ENCODE results near the gene ZNF202.
"Not testable (repeated sequence)": the region's sequence is repeated elsewhere in the genome, so short reads cannot be mapped to it uniquely, and the experiment has no call there.

The ZNF202 gene

GRCh38 chr11:123760894-123761293 is 19.4 kb upstream of the ZNF202 start:
- WGBS, result no CpG with 5 or more reads among the region's 1 CpG
- Histone ChIP-seq H3K36me3 (ENCODE audit: insufficient read depth, low read length) (no peaks in the 10 kb centered on the region), H3K9ac (ENCODE audit: low read depth, low read length) (no peak overlapping the region), H3K27ac (ENCODE audit: low read depth, low read length) (no peak overlapping the region), H3K27me3 (ENCODE audit: insufficient read depth, low read length) (no peaks in the 10 kb centered on the region), H3K4me3 (ENCODE audit: low read length) (no peak overlapping the region), H3K4me1 (ENCODE audit: insufficient read depth, low read length) (no peaks in the 10 kb centered on the region), H3K9me3 (ENCODE audit: insufficient read depth, low read depth, low read length) (peaks cover 21% of the 10 kb centered on the region)

GRCh38 chr11:123757976-123758375 is 16.5 kb upstream of the ZNF202 start:
- Histone ChIP-seq H3K36me3 (ENCODE audit: insufficient read depth, low read length) (no peaks in the 10 kb centered on the region), H3K27me3 (ENCODE audit: insufficient read depth, low read length) (no peaks in the 10 kb centered on the region), H3K9me3 (ENCODE audit: insufficient read depth, low read depth, low read length) (peaks cover 13% of the 10 kb centered on the region), H3K27ac (ENCODE audit: low read depth, low read length) (no peak overlapping the region), H3K4me1 (ENCODE audit: insufficient read depth, low read length) (no peaks in the 10 kb centered on the region), H3K9ac (ENCODE audit: low read depth, low read length) (no peak overlapping the region), H3K4me3 (ENCODE audit: low read length) (no peak overlapping the region)
- WGBS, result over 99% methylated on average over 3 of the region's 3 CpGs

GRCh38 chr11:123755813-123756212 is 14.4 kb upstream of the ZNF202 start:
- H3K27ac ChIP-seq (ENCODE audit: low read depth, low read length), result no peak overlapping the region
- H3K4me3 ChIP-seq (ENCODE audit: low read length), result no peak overlapping the region
- H3K36me3 ChIP-seq (ENCODE audit: insufficient read depth, low read length), result no peaks in the 10 kb centered on the region
- no peaks in the 10 kb centered on the region for H3K27me3 ChIP-seq (ENCODE audit: insufficient read depth, low read length)
- no peaks in the 10 kb centered on the region for H3K9me3 ChIP-seq (ENCODE audit: insufficient read depth, low read depth, low read length)
- 93% methylated on average over 1 of the region's 3 CpGs for WGBS
- H3K4me1 ChIP-seq (ENCODE audit: insufficient read depth, low read length), result no peaks in the 10 kb centered on the region
- H3K9ac ChIP-seq (ENCODE audit: low read depth, low read length), result no peak overlapping the region

GRCh38 chr11:123755344-123755743 is 13.9 kb upstream of the ZNF202 start:
- Histone ChIP-seq H3K4me3 (ENCODE audit: low read length) (no peak overlapping the region), H3K9ac (ENCODE audit: low read depth, low read length) (no peak overlapping the region), H3K27ac (ENCODE audit: low read depth, low read length) (no peak overlapping the region), H3K27me3 (ENCODE audit: insufficient read depth, low read length) (no peaks in the 10 kb centered on the region), H3K9me3 (ENCODE audit: insufficient read depth, low read depth, low read length) (no peaks in the 10 kb centered on the region), H3K36me3 (ENCODE audit: insufficient read depth, low read length) (no peaks in the 10 kb centered on the region), H3K4me1 (ENCODE audit: insufficient read depth, low read length) (no peaks in the 10 kb centered on the region)

- Histone ChIP-seq H3K4me3 (ENCODE audit: low read length) (no peak within 1 kb of the TSS), H3K27me3 (ENCODE audit: insufficient read depth, low read length) (no peaks in the 10 kb centered on the region), H3K9me3 (ENCODE audit: insufficient read depth, low read depth, low read length) (no peaks in the 10 kb centered on the region), H3K9ac (ENCODE audit: low read depth, low read length) (no peak within 1 kb of the TSS), H3K36me3 (ENCODE audit: insufficient read depth, low read length) (no peaks in the 10 kb centered on the region), H3K27ac (ENCODE audit: low read depth, low read length) (no peak within 1 kb of the TSS), H3K4me1 (ENCODE audit: insufficient read depth, low read length) (no peaks in the 10 kb centered on the region)
- 93% methylated on average over 3 of the region's 3 CpGs for WGBS
These were observed 12.7 kb upstream of the ZNF202 start, which contains the start of gene OR6X1 for GRCh38 chr11:123754101-123754568. Gene OR6X1 (minus strand): TSS chr11:123754518. CDS start chr11:123754518, 0 bp downstream.

- Histone ChIP-seq H3K27me3 (ENCODE audit: insufficient read depth, low read length) (no peaks in the 10 kb centered on the region), H3K27ac (ENCODE audit: low read depth, low read length) (no peak overlapping the region), H3K9me3 (ENCODE audit: insufficient read depth, low read depth, low read length) (peaks cover 7% of the 10 kb centered on the region; the same call in 1 of the 2 replicates), H3K9ac (ENCODE audit: low read depth, low read length) (no peak overlapping the region), H3K36me3 (ENCODE audit: insufficient read depth, low read length) (no peaks in the 10 kb centered on the region), H3K4me1 (ENCODE audit: insufficient read depth, low read length) (no peaks in the 10 kb centered on the region), H3K4me3 (ENCODE audit: low read length) (no peak overlapping the region)
These were observed 11.7 kb upstream of the ZNF202 start for GRCh38 chr11:123753110-123753509.

- H3K27me3 ChIP-seq (ENCODE audit: insufficient read depth, low read length), result no peaks in the 10 kb centered on the region
- H3K9me3 ChIP-seq (ENCODE audit: insufficient read depth, low read depth, low read length), result peaks cover 7% of the 10 kb centered on the region; the same call in 1 of the 2 replicates
- 87% methylated on average over 1 of the region's 1 CpG for WGBS
- no peak overlapping the region for H3K9ac ChIP-seq (ENCODE audit: low read depth, low read length)
- no peaks in the 10 kb centered on the region for H3K4me1 ChIP-seq (ENCODE audit: insufficient read depth, low read length)
- H3K4me3 ChIP-seq (ENCODE audit: low read length), result no peak overlapping the region
- no peak overlapping the region for H3K27ac ChIP-seq (ENCODE audit: low read depth, low read length)
- no peaks in the 10 kb centered on the region for H3K36me3 ChIP-seq (ENCODE audit: insufficient read depth, low read length)
These were observed 10.3 kb upstream of the ZNF202 start for GRCh38 chr11:123751781-123752180.

GRCh38 chr11:123748349-123748748 is 6.9 kb upstream of the ZNF202 start:
- H3K27ac ChIP-seq (ENCODE audit: low read depth, low read length); H3K4me3 ChIP-seq (ENCODE audit: low read length); H3K27me3 ChIP-seq (ENCODE audit: insufficient read depth, low read length); H3K9me3 ChIP-seq (ENCODE audit: insufficient read depth, low read depth, low read length); H3K9ac ChIP-seq (ENCODE audit: low read depth, low read length); H3K36me3 ChIP-seq (ENCODE audit: insufficient read depth, low read length): not testable (repeated sequence)
- peaks cover 31% of the 10 kb centered on the region for H3K4me1 ChIP-seq (ENCODE audit: insufficient read depth, low read length)
- 94% methylated on average over 2 of the region's 2 CpGs for WGBS

- peak overlapping the region; percentile 88 for H3K27ac ChIP-seq (ENCODE audit: low read depth, low read length)
- H3K9me3 ChIP-seq (ENCODE audit: insufficient read depth, low read depth, low read length), result peaks cover 7% of the 10 kb centered on the region; the same call in 1 of the 2 replicates
- no peak overlapping the region for H3K9ac ChIP-seq (ENCODE audit: low read depth, low read length)
- no peaks in the 10 kb centered on the region for H3K27me3 ChIP-seq (ENCODE audit: insufficient read depth, low read length)
- WGBS, result 10% methylated on average over 1 of the region's 2 CpGs
- peaks cover 34% of the 10 kb centered on the region for H3K4me1 ChIP-seq (ENCODE audit: insufficient read depth, low read length)
- H3K4me3 ChIP-seq (ENCODE audit: low read length), result 0 out of 2 replicates have a peak overlapping the region, but pooled peaks have one; percentile 10
- H3K36me3 ChIP-seq (ENCODE audit: insufficient read depth, low read length), result no peaks in the 10 kb centered on the region
These were observed 4.4 kb upstream of the ZNF202 start for GRCh38 chr11:123745764-123746451.

- peak overlapping the region; percentile 95 for H3K4me3 ChIP-seq (ENCODE audit: low read length)
- 0% methylated on average over 1 of the region's 3 CpGs for WGBS
- peaks cover 26% of the 10 kb centered on the region for H3K36me3 ChIP-seq (ENCODE audit: insufficient read depth, low read length)
- H3K27me3 ChIP-seq (ENCODE audit: insufficient read depth, low read length), result no peaks in the 10 kb centered on the region
- H3K27ac ChIP-seq (ENCODE audit: low read depth, low read length), result peak overlapping the region; percentile 97
- peaks cover 38% of the 10 kb centered on the region for H3K4me1 ChIP-seq (ENCODE audit: insufficient read depth, low read length)
- H3K9ac ChIP-seq (ENCODE audit: low read depth, low read length), result peak overlapping the region; percentile 43
- peaks cover 11% of the 10 kb centered on the region for H3K9me3 ChIP-seq (ENCODE audit: insufficient read depth, low read depth, low read length)
These were observed 1.3 kb upstream of the ZNF202 start for GRCh38 chr11:123742724-123743120.

- 6% methylated on average over 12 of the region's 12 CpGs for WGBS
- peaks cover 16% of the 10 kb centered on the region for H3K9me3 ChIP-seq (ENCODE audit: insufficient read depth, low read depth, low read length)
- H3K9ac ChIP-seq (ENCODE audit: low read depth, low read length), result peak overlapping the region; percentile 81
- peak overlapping the region; percentile 97 for H3K27ac ChIP-seq (ENCODE audit: low read depth, low read length)
- H3K4me1 ChIP-seq (ENCODE audit: insufficient read depth, low read length), result peaks cover 38% of the 10 kb centered on the region
- peaks cover 31% of the 10 kb centered on the region for H3K36me3 ChIP-seq (ENCODE audit: insufficient read depth, low read length)
- H3K27me3 ChIP-seq (ENCODE audit: insufficient read depth, low read length), result no peaks in the 10 kb centered on the region
- peak overlapping the region; percentile 95 for H3K4me3 ChIP-seq (ENCODE audit: low read length)
These were observed 717 bp upstream of the ZNF202 start for GRCh38 chr11:123742031-123742723.
